NCI-H524 treated with DMSO at 0.1 percent for 48 hours (cell line): ENCODE measurements around the gene MBOAT2.

ENCODE experiments used
- DNase-seq: peaks from one replicate; lab custom pipeline; 2025; lab: John Stamatoyannopoulos, UW

The MBOAT2 gene

GRCh38 chr2:9017411-9017810 is 13.9 kb upstream of the MBOAT2 start:
- DNase-seq = no peak

- no peak for DNase-seq
Observed at GRCh38 chr2:9015998-9016397, 12.5 kb upstream of the MBOAT2 start.

- no peak for DNase-seq
Observed at GRCh38 chr2:9013403-9013802, 9.9 kb upstream of the MBOAT2 start.

GRCh38 chr2:9010866-9011265 is 7.4 kb upstream of the MBOAT2 start:
- DNase-seq = peak; percentile 58

- no peak for DNase-seq
Observed at GRCh38 chr2:9008951-9009664, 5.6 kb upstream of the MBOAT2 start.

GRCh38 chr2:9006368-9006767 is 2.9 kb upstream of the MBOAT2 start:
- no peak for DNase-seq

- no peak for DNase-seq
Observed at GRCh38 chr2:9004338-9005204, 1.1 kb upstream of the MBOAT2 start.

GRCh38 chr2:9003366-9003615 is 193 bp downstream of the MBOAT2 start:
- no peak for DNase-seq

GRCh38 chr2:9002637-9003365 is 683 bp downstream of the MBOAT2 start:
- peak; percentile 24 for DNase-seq

- no peak for DNase-seq
Observed at GRCh38 chr2:9002313-9002636, 1.2 kb downstream of the MBOAT2 start.

GRCh38 chr2:9001778-9002177 is 1.7 kb downstream of the MBOAT2 start:
- no peak for DNase-seq

GRCh38 chr2:9001229-9001628 is 2.3 kb downstream of the MBOAT2 start:
- no peak for DNase-seq

- DNase-seq = no peak
Observed at GRCh38 chr2:9000442-9000841, 3.0 kb downstream of the MBOAT2 start.

- DNase-seq = no peak
Observed at GRCh38 chr2:8999797-9000196, 3.7 kb downstream of the MBOAT2 start.

- DNase-seq = no peak
Observed at GRCh38 chr2:8999102-8999446, 4.4 kb downstream of the MBOAT2 start.

- DNase-seq = no peak
Observed at GRCh38 chr2:8998418-8999101, 4.9 kb downstream of the MBOAT2 start.

- no peak for DNase-seq
Observed at GRCh38 chr2:8997631-8998030, 5.9 kb downstream of the MBOAT2 start.

GRCh38 chr2:8997108-8997507 is 6.4 kb downstream of the MBOAT2 start:
- DNase-seq = no peak

- DNase-seq = no peak
Observed at GRCh38 chr2:8996006-8996405, 7.5 kb downstream of the MBOAT2 start.

- DNase-seq = no peak
Observed at GRCh38 chr2:8994386-8994785, 9.1 kb downstream of the MBOAT2 start.

GRCh38 chr2:8993902-8994278 is 9.6 kb downstream of the MBOAT2 start:
- DNase-seq = no peak

GRCh38 chr2:8993196-8993901 is 10.1 kb downstream of the MBOAT2 start:
- DNase-seq = no peak
